Stomach (tissue), 4 donors: ENCODE measurements around the gene CACNA1I.

Experiments
- EP300 ChIP-seq: sonication (generic); formaldehyde crosslinking; IDR thresholded peaks from one replicate; pipeline ENCODE4 v1.6.1; 2017; ENCODE audit warnings: antibody characterized with exemption
- POLR2A ChIP-seq, 4 donors: fragments of 450-650 bp; IDR thresholded peaks; one replicate each; pipeline ENCODE4 v1.6.1; 2016; ENCODE audit warnings: antibody characterized with exemption in 4 of 4, control low read depth in 2 of 4, mild to moderate bottlenecking in 1 of 4, moderate library complexity in 1 of 4
- POLR2AphosphoS5 ChIP-seq, 3 donors: sonication (generic); formaldehyde crosslinking; IDR thresholded peaks; one replicate each; pipeline ENCODE4 v1.6.1; 2016; ENCODE audit warnings: antibody characterized with exemption in 3 of 3
- TF ChIP-seq, protein P1 (sequence below), 7 experiments: fragments of 450-650 bp in 4 of 7; fragments of 200-600 bp in 3 of 7; sonication (generic) in 3 of 7; IDR thresholded peaks; one replicate each; pipeline ENCODE4 v1.5.1; 2016 to 2019; ENCODE audit warnings: antibody characterized with exemption in 7 of 7, control low read depth in 2 of 7, mild to moderate bottlenecking in 1 of 7

DNA sequence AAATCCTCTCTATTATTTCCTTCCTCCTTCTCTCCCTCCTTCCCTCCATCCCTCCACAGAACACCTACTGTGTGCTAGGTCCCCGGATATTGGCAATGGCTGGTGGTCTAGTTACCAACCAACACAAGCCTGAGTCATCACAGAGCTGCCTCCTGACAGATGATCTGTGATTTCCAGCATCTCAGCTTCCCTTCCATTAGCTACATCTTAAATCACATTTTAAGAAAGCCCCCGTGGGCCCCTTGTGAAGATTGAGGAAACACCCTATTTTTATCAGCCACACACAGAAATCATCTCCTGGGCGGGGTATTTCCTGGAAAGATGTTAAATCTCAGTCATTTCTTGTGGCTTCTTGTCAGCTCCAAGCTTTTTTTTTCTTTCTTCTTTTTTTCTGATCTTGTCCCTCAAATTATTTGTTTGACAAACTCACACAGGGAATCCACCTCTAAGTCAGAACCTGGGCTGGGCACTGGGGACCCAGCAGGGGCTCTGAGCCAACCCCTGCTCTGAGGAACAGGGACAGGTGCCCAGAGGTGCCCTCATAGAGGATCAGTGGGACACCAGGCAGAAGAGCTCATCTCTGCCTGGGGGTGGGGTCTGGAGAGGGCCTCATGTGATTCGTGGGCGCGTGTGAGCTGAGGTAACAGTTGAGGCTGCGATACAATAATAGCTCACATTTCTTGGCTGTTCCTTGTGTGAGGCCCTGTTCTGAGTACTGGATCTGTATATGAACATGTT, 42.4 kb downstream of the CACNA1I start:
- TF ChIP-seq POLR2A (IDR thresholded peaks at IDR 0.05) (no peak), EP300 (no peak), POLR2AphosphoS5 (IDR thresholded peaks at IDR 0.05) (no peak)
- TF ChIP-seq, protein P1, sequence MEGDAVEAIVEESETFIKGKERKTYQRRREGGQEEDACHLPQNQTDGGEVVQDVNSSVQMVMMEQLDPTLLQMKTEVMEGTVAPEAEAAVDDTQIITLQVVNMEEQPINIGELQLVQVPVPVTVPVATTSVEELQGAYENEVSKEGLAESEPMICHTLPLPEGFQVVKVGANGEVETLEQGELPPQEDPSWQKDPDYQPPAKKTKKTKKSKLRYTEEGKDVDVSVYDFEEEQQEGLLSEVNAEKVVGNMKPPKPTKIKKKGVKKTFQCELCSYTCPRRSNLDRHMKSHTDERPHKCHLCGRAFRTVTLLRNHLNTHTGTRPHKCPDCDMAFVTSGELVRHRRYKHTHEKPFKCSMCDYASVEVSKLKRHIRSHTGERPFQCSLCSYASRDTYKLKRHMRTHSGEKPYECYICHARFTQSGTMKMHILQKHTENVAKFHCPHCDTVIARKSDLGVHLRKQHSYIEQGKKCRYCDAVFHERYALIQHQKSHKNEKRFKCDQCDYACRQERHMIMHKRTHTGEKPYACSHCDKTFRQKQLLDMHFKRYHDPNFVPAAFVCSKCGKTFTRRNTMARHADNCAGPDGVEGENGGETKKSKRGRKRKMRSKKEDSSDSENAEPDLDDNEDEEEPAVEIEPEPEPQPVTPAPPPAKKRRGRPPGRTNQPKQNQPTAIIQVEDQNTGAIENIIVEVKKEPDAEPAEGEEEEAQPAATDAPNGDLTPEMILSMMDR (IDR thresholded peaks at IDR 0.05), result no peak
